SK-N-SH treated with all-trans-retinoic acid at 6 μM for 48 hours (cell line): ENCODE results near the gene BMP6.

Source experiments
- ATAC-seq: fragments of 200-7000 bp; cut with Tn5 transposase; 3 replicates; pipeline ENCODE4 v1.9.1; 2020; ENCODE audit warnings: mild to moderate bottlenecking, moderate library complexity
- BACH2 ChIP-seq: fragments of 250-450 bp; sonication (Bioruptor Pico); IDR thresholded peaks from 2 replicates; pipeline ENCODE4 v1.9.0; 2021; ENCODE audit warnings: mild to moderate bottlenecking, borderline replicate concordance
- CREB5 ChIP-seq: fragments of 250-450 bp; sonication (Bioruptor Pico); IDR thresholded peaks from 2 replicates; pipeline ENCODE4 v1.5.1; 2020; ENCODE audit warnings: low read depth, mild to moderate bottlenecking, moderate library complexity
- CSDC2 ChIP-seq: fragments of 250-450 bp; sonication (Bioruptor Pico); IDR thresholded peaks from 2 replicates; pipeline ENCODE4 v1.5.0; 2020; ENCODE audit warnings: mild to moderate bottlenecking, moderate library complexity
- ESRRG ChIP-seq: fragments of 250-450 bp; sonication (Bioruptor Pico); IDR thresholded peaks from 2 replicates; pipeline ENCODE4 v1.6.1; 2021; ENCODE audit warnings: mild to moderate bottlenecking
- GLIS3 ChIP-seq: fragments of 250-450 bp; sonication (Bioruptor Pico); IDR thresholded peaks from 2 replicates; pipeline ENCODE4 v1.5.0; 2020; ENCODE audit warnings: mild to moderate bottlenecking, moderate library complexity
- ISL1 ChIP-seq: fragments of 250-450 bp; sonication (Bioruptor Pico); IDR thresholded peaks from 2 replicates; pipeline ENCODE4 v2.1.2; 2022; ENCODE audit warnings: mild to moderate bottlenecking, moderate library complexity
- OSR1 ChIP-seq: fragments of 250-450 bp; sonication (Bioruptor Pico); IDR thresholded peaks from 2 replicates; pipeline ENCODE4 v1.8.0; 2022; ENCODE audit warnings: moderate library complexity, mild to moderate bottlenecking, inconsistent platforms
- PATZ1 ChIP-seq: fragments of 250-450 bp; sonication (Bioruptor Pico); IDR thresholded peaks from 2 replicates; pipeline ENCODE4 v1.8.0; 2020; ENCODE audit warnings: mild to moderate bottlenecking, moderate library complexity, borderline replicate concordance
- POU6F1 ChIP-seq: fragments of 250-450 bp; sonication (Bioruptor Pico); IDR thresholded peaks from 2 replicates; pipeline ENCODE4 v1.8.0; 2021; ENCODE audit warnings: low read depth, mild to moderate bottlenecking, moderate library complexity, borderline replicate concordance
- PPARA ChIP-seq: fragments of 250-450 bp; sonication (Bioruptor Pico); IDR thresholded peaks from 2 replicates; pipeline ENCODE4 v1.5.0; 2020; ENCODE audit warnings: mild to moderate bottlenecking, borderline replicate concordance
- SNAI2 ChIP-seq: fragments of 250-450 bp; sonication (Bioruptor Pico); IDR thresholded peaks from 2 replicates; pipeline ENCODE4 v1.5.0; 2020; ENCODE audit warnings: mild to moderate bottlenecking, moderate library complexity
- TCF4 ChIP-seq: fragments of 250-450 bp; sonication (Bioruptor Pico); IDR thresholded peaks from 2 replicates; pipeline ENCODE4 v1.8.0; 2021; ENCODE audit warnings: mild to moderate bottlenecking, moderate library complexity, borderline replicate concordance
- TOX ChIP-seq: fragments of 250-450 bp; sonication (Bioruptor Pico); IDR thresholded peaks from 2 replicates; pipeline ENCODE4 v1.8.0; 2021; ENCODE audit warnings: mild to moderate bottlenecking, moderate library complexity, borderline replicate concordance
- TSHZ2 ChIP-seq: fragments of 250-450 bp; sonication (Bioruptor Pico); IDR thresholded peaks from 2 replicates; pipeline ENCODE4 v1.5.0; 2020; ENCODE audit warnings: mild to moderate bottlenecking, moderate library complexity
- ZC3H10 ChIP-seq: fragments of 250-450 bp; sonication (Bioruptor Pico); IDR thresholded peaks from 2 replicates; pipeline ENCODE4 v1.5.1; 2021; ENCODE audit warnings: mild to moderate bottlenecking, moderate library complexity
- ZFP3 ChIP-seq: fragments of 250-450 bp; sonication (Bioruptor Pico); IDR thresholded peaks from 2 replicates; pipeline ENCODE4 v1.5.0; 2020; ENCODE audit warnings: mild to moderate bottlenecking, moderate library complexity
- ZFP30 ChIP-seq: fragments of 450-650 bp; formaldehyde crosslinking; IDR thresholded peaks from 2 replicates; pipeline ENCODE4 v1.5.0; 2022; ENCODE audit warnings: mild to moderate bottlenecking, moderate library complexity
- ZNF565 ChIP-seq: fragments of 450-650 bp; formaldehyde crosslinking; conservative IDR thresholded peaks from 2 replicates; pipeline ENCODE4 v1.5.0; 2020; ENCODE audit warnings: low read depth, mild to moderate bottlenecking, moderate library complexity
- ZNF70 ChIP-seq: fragments of 450-650 bp; formaldehyde crosslinking; IDR thresholded peaks from 2 replicates; pipeline ENCODE4 v1.5.0; 2020; ENCODE audit warnings: mild to moderate bottlenecking, moderate library complexity
- ZNF8 ChIP-seq: fragments of 450-650 bp; formaldehyde crosslinking; IDR thresholded peaks from 2 replicates; pipeline ENCODE4 v1.5.0; 2020; ENCODE audit warnings: mild to moderate bottlenecking, moderate library complexity

BMP6 gene

GRCh38 chr6:7720346-7720745 is 5.6 kb upstream of the BMP6 start:
- no peak for TF ChIP-seq CSDC2 (CRISPR knock-in tag)
- TF ChIP-seq TOX (CRISPR knock-in tag) = no peak
- TF ChIP-seq SNAI2 (CRISPR knock-in tag) = no peak
- no peak for TF ChIP-seq TSHZ2
- TF ChIP-seq POU6F1 = no peak
- no peak for TF ChIP-seq OSR1 (CRISPR knock-in tag)
- no peak for TF ChIP-seq ZNF70 (CRISPR knock-in tag)
- no peak for TF ChIP-seq ZFP30 (CRISPR knock-in tag)
- no peak for TF ChIP-seq ZC3H10 (CRISPR knock-in tag)
- TF ChIP-seq ESRRG (CRISPR knock-in tag) = no peak
- no peak for TF ChIP-seq ISL1 (CRISPR knock-in tag)
- TF ChIP-seq PPARA (CRISPR knock-in tag) = no peak
- no peak for TF ChIP-seq CREB5 (CRISPR knock-in tag)
- no peak for TF ChIP-seq GLIS3 (CRISPR knock-in tag)
- no peak for TF ChIP-seq ZNF565
- TF ChIP-seq TCF4 (CRISPR knock-in tag) = no peak
- no peak for TF ChIP-seq BACH2 (CRISPR knock-in tag)
- TF ChIP-seq ZNF8 (CRISPR knock-in tag) = no peak
- TF ChIP-seq ZFP3 (CRISPR knock-in tag) = no peak
- no peak for TF ChIP-seq PATZ1 (CRISPR knock-in tag)
- TF ChIP-seq, all 23 proteins: peak for 0
- no peak for ATAC-seq

GRCh38 chr6:7721649-7722048 is 4.2 kb upstream of the BMP6 start:
- ATAC-seq = no peak
- TF ChIP-seq ISL1 (CRISPR knock-in tag) = no peak
- no peak for TF ChIP-seq ZNF8 (CRISPR knock-in tag)
- no peak for TF ChIP-seq TSHZ2
- TF ChIP-seq ZFP30 (CRISPR knock-in tag) = no peak
- TF ChIP-seq TOX (CRISPR knock-in tag) = no peak
- no peak for TF ChIP-seq POU6F1
- TF ChIP-seq OSR1 (CRISPR knock-in tag) = no peak
